ENCODE measurements around the gene TBCEL.
A peak's percentile ranks its signal among the peaks of the same experiment; 100 is the strongest.

The TBCEL gene

GRCh38 chr11:121063728-121064127 is 39.8 kb downstream of the TBCEL start:
- no peak for DNase-seq (ENCODE audit: low read depth, low spot score)

- no peak for DNase-seq (ENCODE audit: low read depth, low spot score)
These were observed 42.7 kb downstream of the TBCEL start for GRCh38 chr11:121066623-121067022.

- no peak for DNase-seq (ENCODE audit: low read depth, low spot score)
These were observed 43.1 kb downstream of the TBCEL start for GRCh38 chr11:121067026-121067425.

- DNase-seq (ENCODE audit: low read depth, low spot score), result no peak
These were observed 43.6 kb downstream of the TBCEL start for GRCh38 chr11:121067453-121067852.

GRCh38 chr11:121067962-121068647 is 44.2 kb downstream of the TBCEL start:
- DNase-seq (ENCODE audit: low read depth, low spot score), result no peak

- DNase-seq (ENCODE audit: low read depth, low spot score), result no peak
These were observed 44.9 kb downstream of the TBCEL start for GRCh38 chr11:121068787-121069186.

GRCh38 chr11:121070951-121071845 is 47.3 kb downstream of the TBCEL start:
- no peak for DNase-seq (ENCODE audit: low read depth, low spot score)

GRCh38 chr11:121071846-121072450 is 48.0 kb downstream of the TBCEL start:
- peak; percentile 5 for DNase-seq (ENCODE audit: low read depth, low spot score)

GRCh38 chr11:121081321-121081720 is 57.4 kb downstream of the TBCEL start:
- DNase-seq (ENCODE audit: low read depth, low spot score), result no peak

GRCh38 chr11:121082219-121082618 is 58.3 kb downstream of the TBCEL start:
- DNase-seq (ENCODE audit: low read depth, low spot score), result no peak

GRCh38 chr11:121082670-121083069 is 58.8 kb downstream of the TBCEL start:
- peak; percentile 48 for DNase-seq (ENCODE audit: low read depth, low spot score)

- peak; percentile 60 for DNase-seq (ENCODE audit: low read depth, low spot score)
These were observed 63.0 kb downstream of the TBCEL start for GRCh38 chr11:121086866-121087265.

- no peak for DNase-seq (ENCODE audit: low read depth, low spot score)
These were observed 65.7 kb downstream of the TBCEL start for GRCh38 chr11:121089566-121089965.

GRCh38 chr11:121090145-121090721 is 66.3 kb downstream of the TBCEL start:
- DNase-seq (ENCODE audit: low read depth, low spot score), result no peak

- DNase-seq (ENCODE audit: low read depth, low spot score), result no peak
These were observed 67.7 kb downstream of the TBCEL start for GRCh38 chr11:121091492-121092152.

- DNase-seq (ENCODE audit: low read depth, low spot score), result no peak
These were observed 71.7 kb downstream of the TBCEL start for GRCh38 chr11:121095561-121095960.

GRCh38 chr11:121099364-121099763 is 75.5 kb downstream of the TBCEL start:
- DNase-seq (ENCODE audit: low read depth, low spot score), result no peak

GRCh38 chr11:121099885-121100284 is 76.0 kb downstream of the TBCEL start:
- no peak for DNase-seq (ENCODE audit: low read depth, low spot score)

GRCh38 chr11:121100943-121101342 is 77.0 kb downstream of the TBCEL start, which contains the start of gene TECTA:
TECTA (plus strand) TSS chr11:121101243; CDS start chr11:121102666, 1,423 bp downstream.
- DNase-seq (ENCODE audit: low read depth, low spot score), result no peak

- no peak for DNase-seq (ENCODE audit: low read depth, low spot score)
These were observed 80.4 kb downstream of the TBCEL start for GRCh38 chr11:121104312-121104762.

- DNase-seq (ENCODE audit: low read depth, low spot score), result peak; percentile 15
These were observed 81.2 kb downstream of the TBCEL start for GRCh38 chr11:121105063-121105480.
